ENCODE results near the gene ARHGAP6. TPM values are rescaled to one million over a fixed set of nuclear protein-coding genes. Genes with fewer than 3 reads are reported as not detected.
A peak's percentile ranks its signal among the peaks of the same experiment; 100 is the strongest.
"Not testable (repeated sequence)": the region's sequence is repeated elsewhere in the genome, so short reads cannot be mapped to it uniquely, and the experiment has no call there.

The ARHGAP6 gene
- total RNA-seq, 2 donors from 2014 or later: 0.07 to 0.14 TPM

DNA sequence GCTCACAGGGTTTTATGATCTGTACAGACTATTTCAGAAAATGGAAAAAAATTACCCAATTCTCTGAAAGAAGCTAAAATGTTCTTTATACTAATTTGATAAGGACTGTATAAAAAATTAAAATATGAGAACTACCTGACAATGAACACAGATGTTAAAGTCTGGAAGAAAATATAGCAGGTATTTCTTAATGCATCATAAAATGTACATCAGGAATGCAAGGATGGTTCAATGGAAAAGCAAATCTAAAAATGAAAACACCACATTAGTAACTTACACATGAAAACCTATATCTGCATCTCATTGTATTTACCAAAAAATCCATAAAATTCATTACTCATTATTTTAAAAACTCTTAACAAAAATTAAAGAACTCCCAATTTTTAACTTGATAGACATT is 39.4 kb downstream of the ARHGAP6 start:
- Mint-ChIP-seq H3K36me3 (no peaks in the 10 kb centered on the region), H3K4me1 (ENCODE audit: low read depth in 2 of 2) (no peaks in the 10 kb centered on the region), H3K27me3 (peaks cover 2 to 14% of the 10 kb centered on the region in 2 donors), H3K27ac (no peak overlapping the region), H3K4me3 (no peak overlapping the region), H3K9me3 (peaks cover 3% of the 10 kb centered on the region)
- ATAC-seq (no peak), DNase-seq (ENCODE audit: low spot score) (no peak)

DNA sequence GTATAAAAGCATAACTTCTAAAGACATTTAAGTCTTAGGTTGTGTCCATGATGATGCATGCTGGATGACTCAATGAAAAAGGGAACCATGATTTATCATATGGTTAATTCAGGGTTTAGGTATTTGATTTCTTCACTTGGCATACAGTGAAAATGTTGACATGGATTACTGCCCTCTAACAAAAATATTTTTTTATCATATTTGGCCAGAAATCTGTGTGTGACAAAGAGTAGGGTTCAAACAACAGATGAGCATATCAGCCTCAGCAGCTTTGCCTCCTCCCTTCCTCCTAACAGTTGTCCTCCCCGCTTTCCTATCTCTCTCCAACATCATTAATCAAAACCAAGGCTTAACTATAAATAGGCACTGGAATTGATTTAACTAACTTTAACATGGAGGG is 46.3 kb downstream of the ARHGAP6 start:
- Mint-ChIP-seq H3K4me1 (ENCODE audit: low read depth in 2 of 2) (no peaks in the 10 kb centered on the region), H3K27me3 (peaks cover 5 to 9% of the 10 kb centered on the region in 2 donors), H3K4me3 (no peak overlapping the region), H3K36me3 (no peaks in the 10 kb centered on the region), H3K27ac (no peak overlapping the region), H3K9me3 (peaks cover 3% of the 10 kb centered on the region)
- DNase-seq (ENCODE audit: low spot score): no peak
- ATAC-seq: no peak

DNA sequence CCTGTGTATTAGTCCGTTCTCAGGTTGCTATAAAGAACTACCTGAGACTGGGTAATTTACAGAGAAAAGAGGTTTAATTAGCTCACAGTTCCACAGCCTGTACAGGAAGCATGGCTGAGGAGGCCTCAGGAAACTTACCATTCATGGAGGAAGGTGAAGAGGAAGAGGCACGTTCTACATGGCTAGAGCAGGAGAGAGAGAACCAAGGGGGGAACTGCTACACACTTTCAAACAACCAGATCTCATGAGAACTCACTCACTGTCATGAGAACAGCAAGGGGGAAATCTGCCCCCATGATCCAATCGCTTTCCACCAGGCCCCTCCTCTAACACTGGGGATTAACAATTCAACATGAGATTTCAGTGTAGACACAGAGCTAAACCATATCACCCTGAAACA is 51.5 kb downstream of the ARHGAP6 start:
- not testable (repeated sequence) for H3K4me3 Mint-ChIP-seq; H3K27ac Mint-ChIP-seq; H3K27me3 Mint-ChIP-seq; ATAC-seq; DNase-seq (ENCODE audit: low spot score); H3K4me1 Mint-ChIP-seq (ENCODE audit: low read depth in 2 of 2); H3K9me3 Mint-ChIP-seq; H3K36me3 Mint-ChIP-seq

DNA sequence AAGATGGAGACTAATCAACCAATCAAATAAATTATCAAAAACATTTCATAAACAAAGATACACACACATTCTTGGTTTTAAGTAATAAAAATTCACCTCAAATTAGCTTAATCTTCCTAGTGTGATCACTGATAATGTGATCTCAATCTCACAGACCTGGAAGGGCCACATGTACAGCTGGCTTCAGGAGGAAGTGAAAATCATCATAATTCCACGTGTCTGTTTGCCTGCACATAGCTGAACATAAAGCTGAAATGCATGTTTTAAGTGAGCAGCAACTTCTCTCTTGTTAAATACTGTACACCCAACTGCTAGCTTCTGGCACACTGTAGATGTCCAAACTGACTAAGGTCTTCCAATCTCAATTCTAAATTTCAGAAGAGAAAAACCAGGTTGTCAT is 53.8 kb downstream of the ARHGAP6 start:
- no peaks in the 10 kb centered on the region for H3K36me3 Mint-ChIP-seq
- no peaks in the 10 kb centered on the region for H3K4me1 Mint-ChIP-seq (ENCODE audit: low read depth in 2 of 2)
- no peak overlapping the region for H3K27ac Mint-ChIP-seq
- peaks cover 3% of the 10 kb centered on the region for H3K9me3 Mint-ChIP-seq
- no peak overlapping the region for H3K4me3 Mint-ChIP-seq
- H3K27me3 Mint-ChIP-seq: peaks cover 0 to 4% of the 10 kb centered on the region in 2 donors
- no peak for ATAC-seq
- no peak for DNase-seq (ENCODE audit: low spot score)

DNA sequence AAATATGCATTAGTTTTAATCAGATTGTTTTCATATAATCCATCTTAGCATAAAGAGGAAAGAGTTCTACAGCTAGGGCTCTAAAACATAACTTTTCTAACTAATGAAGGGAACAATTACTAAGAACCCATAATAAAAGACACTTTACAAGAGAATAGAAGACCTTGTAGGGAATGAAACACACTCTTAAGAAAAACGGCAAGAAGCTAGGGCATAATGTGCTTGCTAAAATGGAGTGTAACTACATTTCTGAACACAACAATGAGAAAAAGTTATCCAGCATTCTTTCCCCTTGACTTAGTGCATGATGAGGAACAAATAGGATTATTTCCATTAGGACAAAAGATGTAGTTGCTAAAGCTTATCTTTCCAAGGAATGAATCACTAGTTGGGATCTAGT is 54.6 kb downstream of the ARHGAP6 start:
- Mint-ChIP-seq H3K27me3 (peaks cover 0 to 4% of the 10 kb centered on the region in 2 donors), H3K27ac (no peak overlapping the region), H3K4me3 (no peak overlapping the region), H3K9me3 (peaks cover 3% of the 10 kb centered on the region), H3K36me3 (no peaks in the 10 kb centered on the region), H3K4me1 (ENCODE audit: low read depth in 2 of 2) (no peaks in the 10 kb centered on the region)
- no peak for DNase-seq (ENCODE audit: low spot score)
- ATAC-seq: no peak

DNA sequence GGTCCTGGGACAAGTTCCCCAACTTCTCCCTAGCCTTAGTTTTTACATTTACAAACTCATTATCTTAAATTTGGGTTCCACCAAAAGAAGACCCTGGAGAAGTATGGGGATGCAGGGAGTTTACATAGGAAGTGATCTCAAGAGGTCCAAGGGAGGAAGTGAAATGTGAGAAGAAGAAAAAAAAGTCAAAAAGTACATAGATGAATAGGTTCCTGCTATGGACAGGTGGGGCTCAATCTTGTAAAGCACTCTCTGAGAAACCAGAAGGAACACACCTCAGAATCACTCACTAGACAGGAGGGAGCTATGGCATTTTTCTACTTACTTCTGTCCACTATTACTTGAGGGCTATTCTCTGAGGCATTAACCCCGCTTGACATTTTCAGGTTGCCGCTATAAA is 56.6 kb downstream of the ARHGAP6 start:
- H3K27me3 Mint-ChIP-seq: peaks cover 0 to 4% of the 10 kb centered on the region in 2 donors
- DNase-seq (ENCODE audit: low spot score) (no peak), ATAC-seq (no peak)
- H3K4me3 Mint-ChIP-seq: no peak overlapping the region
- H3K27ac Mint-ChIP-seq: no peak overlapping the region
- H3K4me1 Mint-ChIP-seq (ENCODE audit: low read depth in 2 of 2): no peaks in the 10 kb centered on the region
- H3K9me3 Mint-ChIP-seq: peaks cover 3% of the 10 kb centered on the region
- no peaks in the 10 kb centered on the region for H3K36me3 Mint-ChIP-seq

DNA sequence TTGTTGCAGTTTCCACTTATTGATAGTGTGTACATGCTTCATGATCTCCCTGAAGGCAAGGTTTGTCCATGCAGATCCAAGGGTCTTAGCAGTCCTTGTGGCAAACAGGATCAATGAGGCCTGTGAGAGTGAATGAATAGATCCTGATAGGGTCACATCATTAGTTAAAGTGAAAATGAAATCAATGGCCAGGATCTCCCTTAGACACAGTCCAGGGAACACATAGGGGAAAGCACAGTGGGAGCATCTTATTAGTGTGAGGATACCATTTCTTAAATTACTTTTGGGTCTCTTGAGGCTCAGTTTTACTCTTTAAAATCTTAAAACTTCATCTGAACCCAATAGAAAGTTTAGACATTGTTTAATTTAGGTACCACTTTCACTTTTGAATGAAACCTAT is 59.3 kb downstream of the ARHGAP6 start:
- ATAC-seq (no peak), DNase-seq (ENCODE audit: low spot score) (no peak)
- no peak overlapping the region for H3K27ac Mint-ChIP-seq
- H3K27me3 Mint-ChIP-seq: peaks cover 0 to 2% of the 10 kb centered on the region in 2 donors
- H3K9me3 Mint-ChIP-seq: no peaks in the 10 kb centered on the region
- H3K4me1 Mint-ChIP-seq (ENCODE audit: low read depth in 2 of 2): no peaks in the 10 kb centered on the region
- H3K4me3 Mint-ChIP-seq: no peak overlapping the region
- H3K36me3 Mint-ChIP-seq: no peaks in the 10 kb centered on the region

DNA sequence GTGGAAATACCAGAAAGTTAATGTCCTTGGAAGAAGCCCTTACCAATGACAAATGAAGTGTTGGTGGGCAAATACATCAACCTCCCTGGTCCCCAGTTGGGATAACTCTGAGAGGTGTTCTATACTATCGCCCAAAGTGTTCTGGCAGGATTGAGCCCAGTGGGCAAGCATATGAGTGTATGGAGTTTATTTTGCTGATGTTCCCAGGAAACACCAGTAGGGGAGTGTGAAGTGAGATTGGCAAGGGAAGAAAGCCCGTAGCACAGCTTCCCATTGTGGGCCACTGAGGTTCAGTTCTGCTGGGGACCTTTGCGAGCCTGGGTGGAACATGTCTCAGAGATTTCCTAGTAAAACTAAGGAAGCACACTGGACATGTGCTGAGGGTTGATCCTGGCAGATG is 65.1 kb downstream of the ARHGAP6 start:
- peaks cover 3 to 10% of the 10 kb centered on the region in 2 donors for H3K27me3 Mint-ChIP-seq
- no peaks in the 10 kb centered on the region for H3K36me3 Mint-ChIP-seq
- no peak overlapping the region for H3K27ac Mint-ChIP-seq
- DNase-seq (ENCODE audit: low spot score) (no peak), ATAC-seq (no peak)
- no peaks in the 10 kb centered on the region for H3K9me3 Mint-ChIP-seq
- H3K4me1 Mint-ChIP-seq (ENCODE audit: low read depth in 2 of 2): no peaks in the 10 kb centered on the region
- H3K4me3 Mint-ChIP-seq: no peak overlapping the region

DNA sequence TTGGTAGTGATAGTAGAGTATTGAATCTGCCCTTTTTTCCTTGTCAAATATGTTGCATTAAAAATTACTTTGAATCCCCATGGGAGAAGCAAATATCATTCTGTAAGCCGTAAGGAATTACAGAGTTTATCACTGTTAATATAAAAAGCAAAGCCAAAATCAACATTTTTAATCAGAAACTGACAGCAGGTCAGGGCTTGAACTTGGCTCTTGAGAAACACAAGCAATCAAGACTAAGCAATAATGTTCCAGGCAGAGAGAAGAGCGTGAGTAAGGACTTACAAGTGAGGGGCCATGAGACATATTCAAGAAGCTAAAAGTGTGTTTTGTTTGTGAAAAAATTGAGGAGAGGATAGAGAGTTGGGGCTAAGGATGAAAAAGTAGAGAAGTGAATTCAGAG is 68.2 kb downstream of the ARHGAP6 start:
- ATAC-seq: no peak
- H3K4me1 Mint-ChIP-seq (ENCODE audit: low read depth in 2 of 2): no peaks in the 10 kb centered on the region
- H3K27me3 Mint-ChIP-seq: peaks cover 3 to 10% of the 10 kb centered on the region in 2 donors
- no peaks in the 10 kb centered on the region for H3K9me3 Mint-ChIP-seq
- no peak overlapping the region for H3K27ac Mint-ChIP-seq
- H3K36me3 Mint-ChIP-seq: no peaks in the 10 kb centered on the region
- no peak overlapping the region for H3K4me3 Mint-ChIP-seq
- no peak for DNase-seq (ENCODE audit: low spot score)

DNA sequence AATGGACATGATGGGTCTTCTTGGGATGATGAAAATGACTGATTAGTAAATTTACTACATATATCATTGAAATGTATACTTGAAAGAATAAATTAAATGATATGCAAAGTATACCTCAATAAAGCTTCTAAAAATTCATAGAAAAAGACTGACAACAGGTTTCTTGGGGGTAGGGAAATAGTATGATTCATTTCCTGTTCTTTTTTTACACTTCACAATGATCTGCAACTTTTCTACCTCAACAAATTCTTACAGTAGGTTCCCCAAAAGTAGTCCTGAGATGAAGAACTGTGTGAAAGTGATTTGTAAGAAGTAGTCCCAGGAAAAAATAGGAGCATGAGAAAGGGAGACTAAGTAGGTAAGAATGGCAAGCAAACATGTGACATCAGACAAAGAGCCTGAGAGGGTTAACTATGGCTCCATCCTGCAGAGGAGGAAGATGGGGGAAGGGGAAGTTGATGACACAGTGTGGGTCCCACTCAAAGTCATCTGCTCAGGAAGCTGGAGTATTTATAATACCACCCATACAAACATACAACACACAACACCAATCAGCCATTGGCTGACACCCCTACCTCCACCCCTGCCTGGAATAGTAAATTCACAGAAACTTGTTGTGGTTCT is 73.9 kb downstream of the ARHGAP6 start:
- H3K4me3 Mint-ChIP-seq: peak overlapping the region; percentile 49
- peaks cover 5 to 8% of the 10 kb centered on the region in 2 donors for H3K27me3 Mint-ChIP-seq
- peak overlapping the region in 1 of 2 donors; percentile 69 for H3K27ac Mint-ChIP-seq
- peaks cover 5 to 10% of the 10 kb centered on the region in 2 donors for H3K4me1 Mint-ChIP-seq (ENCODE audit: low read depth in 2 of 2)
- ATAC-seq (peak in 1 of 2 donors; percentile 71), DNase-seq (ENCODE audit: low spot score) (no peak)
- H3K9me3 Mint-ChIP-seq: peaks cover 2% of the 10 kb centered on the region
- H3K36me3 Mint-ChIP-seq: no peaks in the 10 kb centered on the region

DNA sequence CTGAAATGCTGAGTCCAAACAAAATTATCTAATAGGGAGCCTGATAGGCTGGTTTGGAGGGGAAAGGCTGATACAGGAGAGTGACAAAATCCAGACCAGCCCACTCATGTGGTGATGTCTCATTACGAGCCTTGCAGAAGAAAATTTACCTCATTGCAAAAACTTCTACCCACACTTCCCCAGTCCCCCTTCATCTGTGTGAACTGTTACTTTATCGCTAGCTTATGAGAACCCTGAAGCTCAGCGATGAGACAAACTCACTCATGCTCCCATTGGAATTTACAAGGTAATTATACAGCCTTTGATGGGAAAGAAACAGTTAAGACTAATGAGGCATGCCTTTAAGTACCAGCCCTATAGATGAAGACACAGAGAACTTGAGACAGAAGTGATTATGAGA is 76.1 kb downstream of the ARHGAP6 start:
- no peak overlapping the region for H3K27ac Mint-ChIP-seq
- no peak for DNase-seq (ENCODE audit: low spot score)
- no peaks in the 10 kb centered on the region for H3K36me3 Mint-ChIP-seq
- H3K4me1 Mint-ChIP-seq (ENCODE audit: low read depth in 2 of 2): peaks cover 5 to 10% of the 10 kb centered on the region in 2 donors
- H3K27me3 Mint-ChIP-seq: peaks cover 9 to 12% of the 10 kb centered on the region in 2 donors
- peaks cover 2% of the 10 kb centered on the region for H3K9me3 Mint-ChIP-seq
- ATAC-seq: no peak
- H3K4me3 Mint-ChIP-seq: no peak overlapping the region

DNA sequence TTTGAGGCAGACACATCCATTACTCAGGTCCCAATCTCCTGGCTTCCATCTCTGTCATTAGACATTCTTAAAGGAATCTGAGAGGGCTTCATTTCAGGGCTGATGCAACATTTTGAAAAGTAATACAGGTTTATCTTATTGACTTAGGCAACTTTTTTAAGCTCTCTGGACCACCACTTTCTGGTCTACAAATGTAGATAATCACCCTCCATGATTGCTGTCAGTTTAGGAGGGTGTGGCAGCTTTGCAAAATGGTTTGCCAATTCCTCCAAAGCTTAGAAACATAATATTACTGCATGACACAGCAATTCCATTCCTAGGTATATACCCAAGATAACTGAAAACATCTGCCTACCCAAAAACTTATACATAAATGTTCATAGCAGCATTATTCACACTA is 77.6 kb downstream of the ARHGAP6 start:
- ATAC-seq: no peak
- no peak for DNase-seq (ENCODE audit: low spot score)
- H3K27ac Mint-ChIP-seq: no peak overlapping the region
- peaks cover 5 to 10% of the 10 kb centered on the region in 2 donors for H3K4me1 Mint-ChIP-seq (ENCODE audit: low read depth in 2 of 2)
- peaks cover 9 to 12% of the 10 kb centered on the region in 2 donors for H3K27me3 Mint-ChIP-seq
- H3K36me3 Mint-ChIP-seq: no peaks in the 10 kb centered on the region
- peaks cover 2% of the 10 kb centered on the region for H3K9me3 Mint-ChIP-seq
- H3K4me3 Mint-ChIP-seq: no peak overlapping the region

DNA sequence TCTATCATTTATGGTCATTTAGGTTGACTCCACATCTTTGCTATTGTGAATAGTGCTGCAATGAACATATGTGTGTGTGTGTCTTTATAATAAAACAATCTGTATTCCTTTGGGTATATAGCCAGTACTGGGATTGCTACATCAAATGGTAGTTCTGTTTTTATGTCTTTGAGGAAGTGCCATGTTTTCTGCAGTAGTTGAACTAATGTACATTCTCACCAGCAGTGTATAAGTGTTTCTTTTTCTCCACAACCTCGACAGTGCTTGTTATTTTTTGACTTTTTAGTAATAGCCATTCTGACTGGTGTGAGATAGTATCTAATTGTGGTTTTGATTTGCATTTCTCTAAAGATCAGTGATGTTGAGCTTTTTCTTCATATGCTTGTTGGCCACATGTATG is 80.5 kb downstream of the ARHGAP6 start:
- no peaks in the 10 kb centered on the region for H3K4me1 Mint-ChIP-seq (ENCODE audit: low read depth in 2 of 2)
- H3K9me3 Mint-ChIP-seq: peaks cover 2% of the 10 kb centered on the region
- ATAC-seq (no peak), DNase-seq (ENCODE audit: low spot score) (no peak)
- peaks cover 9 to 12% of the 10 kb centered on the region in 2 donors for H3K27me3 Mint-ChIP-seq
- H3K27ac Mint-ChIP-seq: no peak overlapping the region
- no peak overlapping the region for H3K4me3 Mint-ChIP-seq
- no peaks in the 10 kb centered on the region for H3K36me3 Mint-ChIP-seq

DNA sequence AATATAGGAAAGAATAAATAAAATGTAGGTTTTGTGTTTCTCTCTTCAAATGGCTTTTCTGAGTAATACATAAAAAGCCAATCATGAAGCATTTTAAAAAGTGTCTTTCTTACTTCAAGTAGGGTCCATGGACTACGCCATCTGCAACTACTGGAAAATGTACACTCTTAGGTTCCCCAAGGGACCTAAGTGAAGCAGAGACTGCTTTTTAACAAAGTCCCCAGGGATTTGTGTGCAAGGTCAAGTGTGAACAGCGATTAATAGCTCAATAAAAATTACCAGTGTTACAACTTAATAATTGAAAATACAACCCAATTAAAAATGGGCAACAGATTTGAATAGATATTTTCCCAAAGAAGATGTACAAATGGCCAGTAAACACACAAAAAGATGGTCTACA is 84.9 kb downstream of the ARHGAP6 start:
- DNase-seq (ENCODE audit: low spot score) (no peak), ATAC-seq (no peak)
- Mint-ChIP-seq H3K27ac (no peak overlapping the region), H3K4me1 (ENCODE audit: low read depth in 2 of 2) (no peaks in the 10 kb centered on the region), H3K4me3 (no peak overlapping the region), H3K36me3 (no peaks in the 10 kb centered on the region), H3K27me3 (peaks cover 0 to 4% of the 10 kb centered on the region in 2 donors), H3K9me3 (peaks cover 6% of the 10 kb centered on the region)
